ENCODE measurements around the gene FCRL2. TPM values are rescaled to one million over a fixed set of nuclear protein-coding genes. Genes with fewer than 3 reads are reported as not detected.

FCRL2 gene
- total RNA-seq, 1 donor from 2014 or later: not detected

GRCh38 chr1:157771661-157772425, 5.1 kb downstream of the FCRL2 start:
- no peak for TF ChIP-seq CTCF (IDR thresholded peaks at IDR 0.05; ENCODE audit: insufficient read depth, low read length, poor library complexity, severe bottlenecking)
- Histone ChIP-seq H3K27me3 (ENCODE audit: control insufficient read depth, insufficient read depth, low read length) (no peaks in the 10 kb centered on the region), H3K4me3 (ENCODE audit: low read depth, low read length) (no peak overlapping the region), H3K36me3 (ENCODE audit: control insufficient read depth, insufficient read depth, low read length) (no peaks in the 10 kb centered on the region)
- no peak for DNase-seq (ENCODE audit: low read depth)

GRCh38 chr1:157770442-157771043, 6.4 kb downstream of the FCRL2 start:
- DNase-seq (ENCODE audit: low read depth): no peak
- Histone ChIP-seq H3K4me3 (ENCODE audit: low read depth, low read length) (no peak overlapping the region), H3K36me3 (ENCODE audit: control insufficient read depth, insufficient read depth, low read length) (no peaks in the 10 kb centered on the region), H3K27me3 (ENCODE audit: control insufficient read depth, insufficient read depth, low read length) (no peaks in the 10 kb centered on the region)
- peak; percentile 35 for TF ChIP-seq CTCF (IDR thresholded peaks at IDR 0.05; ENCODE audit: insufficient read depth, low read length, poor library complexity, severe bottlenecking)

GRCh38 chr1:157766792-157767191, 10.1 kb downstream of the FCRL2 start:
- no peaks in the 10 kb centered on the region for H3K36me3 ChIP-seq (ENCODE audit: control insufficient read depth, insufficient read depth, low read length)

GRCh38 chr1:157758018-157758417, 18.9 kb downstream of the FCRL2 start:
- Histone ChIP-seq H3K4me3 (ENCODE audit: low read depth, low read length) (no peak overlapping the region), H3K36me3 (ENCODE audit: control insufficient read depth, insufficient read depth, low read length) (no peaks in the 10 kb centered on the region), H3K27me3 (ENCODE audit: control insufficient read depth, insufficient read depth, low read length) (no peaks in the 10 kb centered on the region)
- TF ChIP-seq CTCF (IDR thresholded peaks at IDR 0.05; ENCODE audit: insufficient read depth, low read length, poor library complexity, severe bottlenecking): no peak
- no peak for DNase-seq (ENCODE audit: low read depth)

More at GRCh38 chr1:157766792-157767191, 10.1 kb downstream of the FCRL2 start:
- TF ChIP-seq CTCF (IDR thresholded peaks at IDR 0.05; ENCODE audit: insufficient read depth, low read length, poor library complexity, severe bottlenecking): no peak
- no peak for DNase-seq (ENCODE audit: low read depth)
- Histone ChIP-seq H3K4me3 (ENCODE audit: low read depth, low read length) (no peak overlapping the region), H3K27me3 (ENCODE audit: control insufficient read depth, insufficient read depth, low read length) (no peaks in the 10 kb centered on the region)

GRCh38 chr1:157753611-157754010, 23.3 kb downstream of the FCRL2 start:
- Histone ChIP-seq H3K27me3 (ENCODE audit: control insufficient read depth, insufficient read depth, low read length) (no peaks in the 10 kb centered on the region), H3K4me3 (ENCODE audit: low read depth, low read length) (no peak overlapping the region), H3K36me3 (ENCODE audit: control insufficient read depth, insufficient read depth, low read length) (no peaks in the 10 kb centered on the region)
- TF ChIP-seq CTCF (IDR thresholded peaks at IDR 0.05; ENCODE audit: insufficient read depth, low read length, poor library complexity, severe bottlenecking): no peak
- DNase-seq (ENCODE audit: low read depth): no peak
